ENCODE measurements around the gene INPPL1.
A peak's percentile ranks its signal among the peaks of the same experiment; 100 is the strongest.

The INPPL1 gene

GRCh38 chr11:72218251-72218745 lies 6.3 kb upstream of the INPPL1 start:
- DNase-seq (ENCODE audit: low read depth in 2 of 2), result no peak

GRCh38 chr11:72220696-72221363 lies 3.7 kb upstream of the INPPL1 start:
- no peak for DNase-seq (ENCODE audit: low read depth in 2 of 2)

- no peak for DNase-seq (ENCODE audit: low read depth in 2 of 2)
These were observed 3.0 kb upstream of the INPPL1 start for GRCh38 chr11:72221386-72222075.

- DNase-seq (ENCODE audit: low read depth in 2 of 2), result no peak
These were observed 2.3 kb upstream of the INPPL1 start for GRCh38 chr11:72222106-72222891.

DNA sequence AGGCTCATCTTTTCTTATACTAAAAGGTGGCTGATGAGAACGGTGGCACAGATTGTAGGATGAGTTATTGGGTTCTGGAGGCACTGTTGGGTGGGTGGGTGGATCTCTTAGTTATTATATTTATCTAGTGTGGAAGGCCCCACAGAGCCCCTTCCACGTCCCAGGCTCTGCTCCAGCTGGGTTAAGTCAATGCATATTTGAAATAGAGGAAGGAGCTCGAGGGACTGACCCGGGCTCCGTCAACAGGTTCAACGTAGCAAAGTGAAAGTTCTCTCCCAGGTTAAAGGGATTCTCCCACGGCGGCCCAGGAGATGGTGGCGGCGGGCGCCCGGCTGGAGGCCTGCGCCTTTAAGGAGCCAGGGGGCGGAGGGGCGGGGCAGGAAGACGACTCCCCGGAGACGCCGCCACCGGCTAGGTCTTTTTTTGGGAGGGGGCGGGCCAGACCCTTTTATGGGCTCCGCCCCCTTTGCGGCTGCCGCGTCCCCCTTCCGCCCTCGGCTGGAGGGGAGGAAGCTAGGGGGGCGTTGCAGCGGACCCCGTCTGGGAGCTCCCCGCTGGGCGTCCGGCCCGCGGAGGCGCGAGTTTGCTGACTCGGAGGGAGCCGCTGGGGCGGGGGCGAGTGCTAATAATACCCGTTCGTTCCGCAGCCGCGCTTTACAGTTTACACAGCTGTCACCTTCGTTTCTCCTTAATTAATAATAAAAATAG lies 1.5 kb upstream of the INPPL1 start:
- DNase-seq (ENCODE audit: low read depth in 2 of 2), result peak; percentile 90 to 93

GRCh38 chr11:72223615-72224563 lies 678 bp upstream of the INPPL1 start:
- peak; percentile 49 to 51 for DNase-seq (ENCODE audit: low read depth in 2 of 2)

DNA sequence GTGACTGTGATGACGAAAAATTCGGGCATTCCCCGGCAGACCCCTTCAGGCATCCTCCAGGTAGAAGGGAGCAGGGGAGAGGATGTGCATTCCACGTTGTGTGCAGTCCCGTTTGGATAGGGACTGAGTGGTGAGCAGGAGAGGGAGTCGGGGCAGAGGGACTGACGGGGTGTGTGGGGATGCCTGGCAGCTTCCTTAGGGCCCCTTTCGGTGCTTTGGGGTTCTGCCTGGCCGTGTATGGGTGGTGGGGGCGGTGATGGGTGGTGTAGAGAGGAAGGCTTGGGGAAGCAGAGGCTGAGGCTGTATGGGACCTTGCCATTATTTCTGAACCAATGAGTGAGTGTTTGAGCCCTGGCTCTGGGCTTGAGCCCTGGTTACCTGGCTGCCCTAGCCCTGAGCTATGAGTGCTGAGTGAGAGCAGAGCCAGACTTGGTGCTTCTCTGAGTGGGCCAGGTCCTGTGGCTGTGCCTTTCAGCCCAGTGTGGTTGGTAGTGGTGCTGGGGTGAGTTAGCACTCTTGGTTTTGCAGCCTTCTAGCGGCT lies 914 bp downstream of the INPPL1 start:
- DNase-seq (ENCODE audit: low read depth in 2 of 2), result no peak

- DNase-seq (ENCODE audit: low read depth in 2 of 2), result no peak
These were observed 2.1 kb downstream of the INPPL1 start for GRCh38 chr11:72226701-72227100.

DNA sequence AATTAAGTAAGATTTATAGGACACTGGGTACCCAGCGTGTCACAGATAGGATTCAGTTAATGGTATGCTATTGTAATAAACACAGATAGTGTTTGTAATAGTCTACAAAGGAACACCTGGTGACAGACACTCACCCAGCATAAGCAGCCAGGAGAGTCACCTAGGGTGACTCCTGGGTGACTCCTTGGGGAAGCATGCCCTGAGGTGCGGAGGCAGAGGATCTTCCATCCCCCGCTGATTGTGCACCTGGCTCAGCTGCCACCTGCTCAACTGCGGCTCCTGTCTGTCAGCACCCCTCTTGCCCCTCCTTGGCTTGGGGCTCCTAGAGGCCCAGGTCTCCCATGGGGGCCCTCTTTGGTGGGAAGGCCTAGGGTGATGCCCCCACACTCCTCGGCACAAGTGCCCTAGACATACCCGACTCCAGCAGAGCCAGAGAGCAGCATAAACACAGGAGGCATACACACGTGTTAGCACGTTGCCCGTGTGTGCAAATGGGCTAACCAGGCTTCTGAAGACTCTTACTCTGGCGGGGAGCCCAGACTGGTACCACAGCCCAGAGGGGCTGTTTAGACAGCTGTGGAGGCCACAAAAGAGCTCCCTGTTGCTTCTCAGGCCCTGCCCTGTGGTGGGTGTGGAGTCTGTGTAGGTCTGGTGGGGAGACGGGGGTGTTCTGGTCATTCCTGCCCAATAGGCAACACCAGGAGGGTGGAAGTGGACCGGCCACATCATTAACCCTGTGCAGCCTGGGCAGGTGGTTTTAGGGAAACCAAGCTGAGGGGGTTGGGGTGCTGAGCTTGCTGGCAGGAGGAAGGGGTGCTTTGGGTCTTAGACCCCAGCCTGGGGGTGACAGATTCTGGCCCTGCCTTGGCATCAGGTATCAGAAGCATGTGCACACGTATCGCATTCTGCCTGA lies 3.0 kb downstream of the INPPL1 start:
- no peak for DNase-seq (ENCODE audit: low read depth in 2 of 2)

DNA sequence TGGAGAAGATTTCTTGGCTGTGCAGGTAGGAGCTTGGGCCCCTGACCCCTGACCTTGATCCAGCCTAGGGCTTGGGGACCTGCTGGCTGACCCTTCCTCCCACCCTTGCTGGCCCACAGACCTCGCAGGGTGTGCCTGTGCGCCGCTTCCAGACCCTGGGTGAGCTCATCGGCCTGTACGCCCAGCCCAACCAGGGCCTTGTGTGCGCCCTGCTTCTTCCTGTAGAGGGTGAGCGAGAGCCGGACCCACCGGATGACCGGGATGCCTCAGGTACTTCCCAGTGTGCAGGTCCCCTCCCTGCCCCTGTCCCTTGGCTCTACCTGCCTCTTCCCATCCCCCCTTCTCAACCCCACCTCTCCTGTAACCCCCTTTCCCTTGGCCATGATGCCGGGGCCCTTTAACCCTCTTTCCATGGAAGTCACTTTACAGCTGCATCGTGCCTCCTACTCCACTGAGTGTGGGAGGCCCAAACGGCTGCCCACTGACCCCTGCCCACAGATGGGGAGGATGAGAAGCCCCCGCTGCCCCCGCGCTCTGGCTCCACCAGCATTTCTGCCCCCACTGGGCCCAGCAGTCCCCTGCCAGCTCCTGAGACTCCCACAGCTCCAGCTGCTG lies 3.8 kb downstream of the INPPL1 start:
- no peak for DNase-seq (ENCODE audit: low read depth in 2 of 2)

DNA sequence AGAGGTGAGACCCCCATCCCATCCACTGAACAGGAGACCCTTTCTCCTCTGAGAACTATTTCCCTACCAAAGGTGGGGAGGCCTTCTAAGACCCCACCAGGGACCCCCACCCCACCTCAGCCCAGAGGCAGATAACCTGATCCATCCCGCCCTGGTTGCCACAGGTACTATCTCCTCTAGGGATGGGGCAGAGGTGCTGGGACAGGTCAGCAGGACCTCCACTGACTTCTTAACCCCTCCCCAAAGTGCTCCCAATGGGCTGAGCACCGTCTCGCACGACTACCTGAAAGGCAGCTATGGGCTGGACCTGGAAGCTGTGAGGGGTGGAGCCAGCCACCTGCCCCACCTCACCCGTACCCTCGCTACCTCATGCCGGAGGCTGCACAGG lies 4.3 kb downstream of the INPPL1 start:
- no peak for DNase-seq (ENCODE audit: low read depth in 2 of 2)

DNA sequence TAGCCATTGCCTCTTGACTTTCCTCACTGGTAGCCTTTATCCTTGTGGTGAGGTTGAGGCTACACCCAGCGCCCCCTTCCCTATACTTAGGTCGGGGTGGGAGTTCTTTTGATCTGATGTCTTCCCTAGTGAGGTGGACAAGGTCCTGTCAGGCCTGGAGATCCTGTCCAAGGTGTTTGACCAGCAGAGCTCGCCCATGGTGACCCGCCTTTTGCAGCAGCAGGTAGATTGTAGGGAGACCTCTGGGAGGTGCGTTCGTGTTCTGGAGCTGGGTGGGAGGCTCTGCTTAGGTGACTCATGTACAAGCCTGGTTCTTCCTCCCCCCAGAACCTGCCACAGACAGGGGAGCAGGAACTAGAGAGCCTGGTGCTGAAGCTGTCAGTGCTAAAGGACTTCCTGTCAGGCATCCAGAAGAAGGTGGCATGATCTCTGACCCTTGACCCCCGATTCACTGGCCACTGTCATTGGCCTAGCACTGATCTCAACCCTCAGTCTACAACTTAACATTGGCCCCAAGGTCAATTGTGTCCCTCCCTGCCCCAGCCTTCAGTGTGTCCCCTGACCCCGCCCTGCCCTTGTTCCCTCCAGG lies 4.9 kb downstream of the INPPL1 start:
- DNase-seq (ENCODE audit: low read depth in 2 of 2), result no peak

DNA sequence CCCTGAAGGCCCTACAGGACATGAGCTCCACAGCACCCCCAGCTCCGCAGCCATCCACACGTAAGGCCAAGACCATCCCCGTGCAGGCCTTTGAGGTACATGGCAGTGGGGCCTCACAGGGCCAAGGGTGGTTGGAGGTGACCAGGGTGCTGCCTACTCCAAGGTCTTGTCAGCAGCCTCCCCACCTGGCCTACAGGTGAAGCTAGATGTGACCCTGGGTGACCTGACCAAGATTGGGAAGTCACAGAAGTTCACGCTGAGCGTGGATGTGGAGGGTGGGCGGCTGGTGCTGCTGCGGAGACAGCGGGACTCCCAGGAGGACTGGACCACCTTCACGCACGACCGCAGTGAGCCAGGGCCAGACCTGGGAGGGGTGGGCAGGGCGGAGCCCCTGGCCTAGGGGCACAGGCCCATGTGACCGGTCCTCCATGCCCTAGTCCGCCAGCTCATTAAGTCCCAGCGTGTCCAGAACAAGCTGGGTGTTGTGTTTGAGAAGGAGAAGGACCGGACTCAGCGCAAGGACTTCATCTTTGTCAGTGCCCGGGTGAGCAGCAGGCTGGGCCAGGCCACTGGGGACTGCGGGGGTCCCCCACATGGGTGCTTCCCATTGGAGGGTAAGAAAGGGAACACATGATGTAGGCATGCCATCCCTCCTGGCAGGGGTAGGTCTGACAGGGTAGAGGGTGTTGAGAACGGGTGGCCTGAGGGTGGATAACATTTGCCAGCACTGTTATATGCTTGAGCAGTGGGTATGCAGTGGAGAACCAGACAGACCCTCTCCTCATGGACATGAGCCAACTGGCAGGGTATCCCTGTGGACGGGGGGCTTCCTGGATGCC lies 5.6 kb downstream of the INPPL1 start:
- DNase-seq (ENCODE audit: low read depth in 2 of 2), result no peak

GRCh38 chr11:72230764-72231365 lies 6.3 kb downstream of the INPPL1 start:
- DNase-seq (ENCODE audit: low read depth in 2 of 2), result no peak

- DNase-seq (ENCODE audit: low read depth in 2 of 2), result no peak
These were observed 7.1 kb downstream of the INPPL1 start for GRCh38 chr11:72231396-72232259.
